ENCODE measurements around the gene GNAL. TPM values are rescaled to one million over a fixed set of nuclear protein-coding genes. Genes with fewer than 3 reads are reported as not detected.

Gene GNAL
- total RNA-seq, 4 donors from 2014 or later: 22.8 to 30.4 (median 26.5) TPM

DNA sequence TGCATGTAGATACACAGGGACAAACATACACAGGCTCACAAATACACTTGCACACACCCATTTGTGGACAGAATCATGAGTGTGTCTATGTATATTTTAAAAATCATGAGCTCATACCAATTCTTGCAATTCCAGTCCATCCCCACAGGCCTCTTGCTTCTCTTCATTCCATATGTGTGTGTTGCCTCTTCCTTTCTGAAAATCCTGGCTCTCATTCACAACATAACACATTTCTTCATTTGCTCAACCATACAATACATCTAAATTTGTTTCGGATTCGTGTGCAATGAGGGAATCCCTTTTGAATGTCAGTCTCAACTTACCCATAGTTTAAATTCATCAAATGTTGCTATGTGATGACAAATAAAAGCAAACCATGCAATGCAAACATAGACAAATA, 51.4 kb downstream of the GNAL start:
- no peak for DNase-seq
- H3K27ac ChIP-seq: no peak overlapping the region
- no peaks in the 10 kb centered on the region for H3K9me3 ChIP-seq
- H3K36me3 ChIP-seq: no peaks in the 10 kb centered on the region
- 83 to 93% methylated on average over 2 of the region's 2 CpGs for WGBS, 2 donors
- intact Hi-C loops (cut with DNase I): no loop called here
- H3K27me3 ChIP-seq: no peaks in the 10 kb centered on the region
- no peak for TF ChIP-seq POLR2A (IDR thresholded peaks at IDR 0.05)
- TF ChIP-seq, protein P1, sequence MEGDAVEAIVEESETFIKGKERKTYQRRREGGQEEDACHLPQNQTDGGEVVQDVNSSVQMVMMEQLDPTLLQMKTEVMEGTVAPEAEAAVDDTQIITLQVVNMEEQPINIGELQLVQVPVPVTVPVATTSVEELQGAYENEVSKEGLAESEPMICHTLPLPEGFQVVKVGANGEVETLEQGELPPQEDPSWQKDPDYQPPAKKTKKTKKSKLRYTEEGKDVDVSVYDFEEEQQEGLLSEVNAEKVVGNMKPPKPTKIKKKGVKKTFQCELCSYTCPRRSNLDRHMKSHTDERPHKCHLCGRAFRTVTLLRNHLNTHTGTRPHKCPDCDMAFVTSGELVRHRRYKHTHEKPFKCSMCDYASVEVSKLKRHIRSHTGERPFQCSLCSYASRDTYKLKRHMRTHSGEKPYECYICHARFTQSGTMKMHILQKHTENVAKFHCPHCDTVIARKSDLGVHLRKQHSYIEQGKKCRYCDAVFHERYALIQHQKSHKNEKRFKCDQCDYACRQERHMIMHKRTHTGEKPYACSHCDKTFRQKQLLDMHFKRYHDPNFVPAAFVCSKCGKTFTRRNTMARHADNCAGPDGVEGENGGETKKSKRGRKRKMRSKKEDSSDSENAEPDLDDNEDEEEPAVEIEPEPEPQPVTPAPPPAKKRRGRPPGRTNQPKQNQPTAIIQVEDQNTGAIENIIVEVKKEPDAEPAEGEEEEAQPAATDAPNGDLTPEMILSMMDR (IDR thresholded peaks at IDR 0.05): no peak
- H3K4me1 ChIP-seq: no peaks in the 10 kb centered on the region
- H3K4me3 ChIP-seq (replicated peaks in 1 of 3): no peak overlapping the region

DNA sequence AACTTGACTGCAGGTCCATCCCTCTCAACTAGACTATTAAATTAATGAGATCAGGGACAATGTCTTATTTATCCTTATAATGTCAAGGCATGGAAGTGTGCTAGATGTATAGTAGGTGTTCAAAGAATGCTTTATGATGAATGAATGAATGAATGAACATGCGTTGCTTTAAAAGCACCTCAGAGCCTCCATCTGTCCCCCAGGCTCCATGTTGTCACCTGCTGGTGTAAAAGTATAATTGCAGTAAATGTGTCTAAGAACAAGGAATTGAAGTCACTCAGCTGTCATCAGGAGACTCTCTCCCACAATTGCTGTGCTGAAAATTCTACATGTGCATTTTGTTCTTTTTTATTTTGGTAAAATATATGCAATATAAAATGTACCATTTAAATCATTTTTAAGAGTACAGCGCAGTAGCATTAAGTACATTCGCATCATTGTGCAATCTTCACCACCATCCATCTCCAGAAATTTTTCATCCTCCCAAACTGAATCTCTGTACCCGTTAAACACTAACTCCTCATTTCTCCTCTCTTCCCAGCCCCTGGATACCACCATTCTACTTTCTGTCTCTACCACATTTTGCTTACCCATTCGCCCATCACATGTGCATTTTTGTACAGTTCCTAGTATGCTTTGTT, 52.6 kb downstream of the GNAL start:
- DNase-seq: no peak
- TF ChIP-seq, protein P1 (IDR thresholded peaks at IDR 0.05): peak in 2 of 6 experiments; percentile 26 to 46
- TF ChIP-seq POLR2A (IDR thresholded peaks at IDR 0.05): no peak
- WGBS, 2 donors: 78 to 83% methylated on average over 5 of the region's 5 CpGs

DNA sequence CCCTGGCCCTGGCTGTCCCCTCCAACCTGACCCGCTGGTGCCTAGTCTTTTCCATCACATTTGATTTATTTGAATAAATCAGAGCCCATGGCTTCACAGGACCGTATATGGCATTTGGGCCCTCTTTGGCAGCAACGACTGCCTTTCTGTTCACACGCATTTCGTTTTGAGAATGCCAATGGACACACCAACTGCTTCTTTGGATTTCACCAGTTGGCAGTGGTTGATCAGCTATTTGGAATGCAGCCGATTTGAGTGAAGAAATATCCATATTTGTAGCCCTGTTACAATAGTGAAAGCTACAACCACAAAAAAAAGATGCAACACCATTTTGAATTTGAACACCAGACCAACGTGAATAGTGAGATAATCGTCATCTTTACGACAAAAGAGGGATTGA, 56.5 kb downstream of the GNAL start:
- 91 to 95% methylated on average over 9 of the region's 9 CpGs for WGBS, 2 donors
- Histone ChIP-seq H3K4me1 (peaks cover 0 to 5% of the 10 kb centered on the region in 2 donors), H3K36me3 (no peaks in the 10 kb centered on the region), H3K4me3 (replicated peaks in 1 of 3) (no peak overlapping the region), H3K9me3 (no peaks in the 10 kb centered on the region), H3K27ac (no peak overlapping the region), H3K27me3 (no peaks in the 10 kb centered on the region)
- TF ChIP-seq, protein P1 (IDR thresholded peaks at IDR 0.05): no peak
- DNase-seq: no peak
- intact Hi-C loops (cut with DNase I): no loop called here

More for the DNA sequence above, 52.6 kb downstream of the GNAL start:
- intact Hi-C loops (cut with DNase I): no loop called here
- Histone ChIP-seq H3K36me3 (no peaks in the 10 kb centered on the region), H3K27me3 (no peaks in the 10 kb centered on the region), H3K27ac (no peak overlapping the region), H3K4me3 (replicated peaks in 1 of 3) (no peak overlapping the region), H3K9me3 (no peaks in the 10 kb centered on the region), H3K4me1 (no peaks in the 10 kb centered on the region)

DNA sequence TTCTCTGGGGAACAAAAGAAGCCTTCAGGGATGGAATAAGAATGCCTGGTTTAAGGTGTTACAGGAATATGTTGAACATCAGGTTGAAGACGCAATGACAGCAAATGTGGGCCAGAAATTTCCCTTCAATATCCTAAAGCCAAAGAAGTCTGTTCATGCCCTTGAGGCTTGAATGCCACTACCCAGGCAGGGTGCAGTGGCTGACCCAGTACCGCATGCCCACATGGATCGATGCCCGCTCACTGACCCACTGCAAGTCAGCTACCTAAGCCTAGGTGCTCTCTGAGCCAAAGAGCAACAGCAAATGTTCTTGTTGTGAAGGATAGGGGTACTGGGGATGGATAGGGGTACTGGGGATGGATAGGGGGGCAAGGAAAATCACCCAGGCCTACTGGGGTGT, 58.2 kb downstream of the GNAL start:
- no peak overlapping the region for H3K27ac ChIP-seq
- H3K9me3 ChIP-seq: no peaks in the 10 kb centered on the region
- no peak overlapping the region for H3K4me3 ChIP-seq (replicated peaks in 1 of 3)
- 79 to 91% methylated on average over 4 of the region's 4 CpGs for WGBS, 2 donors
- no peaks in the 10 kb centered on the region for H3K27me3 ChIP-seq
- DNase-seq: peak; percentile 42 to 54
- intact Hi-C loops (cut with DNase I): no loop called here
- no peaks in the 10 kb centered on the region for H3K36me3 ChIP-seq
- peaks cover 4 to 15% of the 10 kb centered on the region in 2 donors for H3K4me1 ChIP-seq
- no peak for TF ChIP-seq POLR2A (IDR thresholded peaks at IDR 0.05)
- TF ChIP-seq, protein P1 (IDR thresholded peaks at IDR 0.05): no peak

DNA sequence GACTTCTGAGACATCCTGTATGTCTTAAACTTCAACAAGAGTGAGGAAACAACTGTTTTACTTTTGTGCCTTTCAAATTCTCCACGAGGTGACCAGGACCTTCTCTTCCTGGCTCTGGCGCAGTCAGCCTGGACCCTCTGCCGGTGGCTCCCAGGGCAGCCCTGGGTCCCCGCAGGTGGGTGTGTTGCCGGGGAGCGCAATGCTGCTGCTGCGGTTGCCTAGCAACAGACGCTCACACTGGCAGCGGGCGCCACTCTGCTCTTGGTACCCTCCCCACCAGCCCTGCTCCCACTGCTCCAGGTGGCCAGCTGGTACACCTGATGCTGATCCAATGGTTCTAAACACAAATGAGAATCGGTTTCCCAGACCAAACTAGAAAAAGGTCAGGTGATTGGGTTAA, 58.7 kb downstream of the GNAL start:
- H3K9me3 ChIP-seq: no peaks in the 10 kb centered on the region
- TF ChIP-seq POLR2A (IDR thresholded peaks at IDR 0.05): no peak
- TF ChIP-seq, protein P1 (IDR thresholded peaks at IDR 0.05): no peak
- no peaks in the 10 kb centered on the region for H3K27me3 ChIP-seq
- intact Hi-C loops (cut with DNase I): no loop called here
- no peak overlapping the region for H3K27ac ChIP-seq
- H3K4me1 ChIP-seq: peaks cover 4 to 16% of the 10 kb centered on the region in 2 donors
- no peak for DNase-seq
- no peaks in the 10 kb centered on the region for H3K36me3 ChIP-seq
- 39 to 47% methylated on average over 11 of the region's 11 CpGs for WGBS, 2 donors
- H3K4me3 ChIP-seq (replicated peaks in 1 of 3): no peak overlapping the region

All from thyroid gland (tissue), 4 donors.